Endodermal cell (in vitro differentiated cells): Measurements from ENCODE around the gene ANLN. TPM values are rescaled to one million over a fixed set of nuclear protein-coding genes. Genes with fewer than 3 reads are reported as not detected.

Experiments used
- DNase-seq: peaks from one replicate; pipeline ENCODE4 v3.0.0-alpha.2; 2017
- H3K27ac ChIP-seq: 2 replicates; pipeline ENCODE4 v1.5.1; 2013; ENCODE audit warnings: mild to moderate bottlenecking, low read depth, low read length, moderate library complexity
- H3K27me3 ChIP-seq: 2 replicates; pipeline ENCODE4 v1.6.1; 2013; ENCODE audit warnings: mild to moderate bottlenecking, low read length, moderate library complexity; ENCODE audit not compliant: insufficient read depth, control insufficient read depth, poor library complexity, severe bottlenecking
- H3K36me3 ChIP-seq: 2 replicates; pipeline ENCODE4 v1.7.0; 2013; ENCODE audit warnings: mild to moderate bottlenecking, low read length, moderate library complexity; ENCODE audit not compliant: control insufficient read depth, insufficient read depth
- H3K4me1 ChIP-seq: one replicate; pipeline ENCODE4 v1.7.0; 2013; ENCODE audit warnings: low read length; ENCODE audit not compliant: control insufficient read depth, insufficient read depth
- H3K4me3 ChIP-seq: 2 replicates; pipeline ENCODE4 v1.5.1; 2013; ENCODE audit warnings: mild to moderate bottlenecking, low read length, moderate library complexity
- H3K9ac ChIP-seq: 2 replicates; pipeline ENCODE4 v1.6.1; 2013; ENCODE audit warnings: mild to moderate bottlenecking, low read length, moderate library complexity; ENCODE audit not compliant: poor library complexity, severe bottlenecking; ENCODE audit errors: extremely low read depth
- H3K9me3 ChIP-seq: 2 replicates; pipeline ENCODE4 v1.6.1; 2013; ENCODE audit warnings: mild to moderate bottlenecking, low read length, moderate library complexity; ENCODE audit not compliant: control insufficient read depth
- H3K27ac Mint-ChIP-seq: 2 replicates; pipeline ENCODE4 v1.8.0; 2020; ENCODE audit warnings: mixed read lengths
- H3K27me3 Mint-ChIP-seq: 2 replicates; pipeline ENCODE4 v1.8.0; 2021; ENCODE audit warnings: mild to moderate bottlenecking, mixed read lengths; ENCODE audit not compliant: insufficient read depth
- H3K36me3 Mint-ChIP-seq: 2 replicates; pipeline ENCODE4 v1.8.0; 2020; ENCODE audit warnings: low read depth, mixed read lengths
- H3K4me1 Mint-ChIP-seq: 2 replicates; pipeline ENCODE4 v1.8.0; 2020; ENCODE audit warnings: mixed read lengths
- H3K4me3 Mint-ChIP-seq: 2 replicates; pipeline ENCODE4 v1.8.0; 2020; ENCODE audit warnings: mild to moderate bottlenecking, moderate library complexity, mixed read lengths
- H3K9me3 Mint-ChIP-seq: 2 replicates; pipeline ENCODE4 v1.8.0; 2020; ENCODE audit warnings: mild to moderate bottlenecking, mixed read lengths
- CTCF ChIP-seq: fragments of 200-600 bp; sonication (generic); conservative IDR thresholded peaks from 2 replicates; pipeline ENCODE4 v1.5.0; 2021; ENCODE audit warnings: antibody characterized with exemption, mild to moderate bottlenecking
- WGBS, 2 experiments: methylation state at CpG; one replicate each; pipeline versions ENCODE4 v1.1.5 to v1.1.7; 2013; ENCODE audit warnings: missing lambda C conversion rate in 2 of 2, mixed read lengths in 1 of 2; ENCODE audit not compliant: insufficient coverage in 1 of 2, insufficient read length in 1 of 2; 5-methylcytosine and 5-hydroxymethylcytosine counted together
- total RNA-seq, 2 donors: library from RNA; stranded (reverse); fragmentation: NEBNext Ultra II Directional in 1 of 2; extraction: Animal tissue kit (Norgen Biotek cat#: 25700) in 1 of 2; gene quantifications; 2 replicates in 1 of 2; 3 replicates in 1 of 2; pipeline ENCODE4 v1.2.1, GENCODE V29; 2021

ANLN gene
- total RNA-seq, 2 donors from 2014 or later, result 78.6 to 138 TPM

DNA sequence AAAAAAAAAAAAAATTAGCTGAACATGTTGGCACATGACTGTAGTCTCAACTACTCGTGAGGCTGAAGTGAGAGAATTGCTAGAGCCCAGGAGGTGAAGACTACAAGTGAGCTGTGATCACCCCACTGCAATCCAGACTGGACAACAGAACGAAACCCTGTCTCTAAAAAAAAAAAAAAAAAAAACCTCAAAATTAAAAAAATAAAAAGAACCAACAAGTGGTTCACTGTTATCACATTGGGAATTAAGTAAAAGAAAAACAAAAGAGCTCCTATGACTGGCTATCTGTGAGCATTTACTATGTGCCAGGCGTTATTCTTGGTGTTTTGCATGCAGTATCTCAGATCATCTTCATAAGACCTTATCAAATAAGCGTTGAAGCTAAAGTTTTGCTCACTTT, 66.0 kb downstream of the ANLN start:
- DNase-seq, result no peak
- Histone ChIP-seq H3K4me3 (no peak overlapping the region), H3K9ac (no peak overlapping the region), H3K27ac (no peak overlapping the region), H3K27me3 (no peaks in the 10 kb centered on the region), H3K9me3 (no peaks in the 10 kb centered on the region), H3K4me1 (peaks cover 18% of the 10 kb centered on the region), H3K36me3 (peaks cover 45% of the 10 kb centered on the region)
- H3K9me3 Mint-ChIP-seq, result no peaks in the 10 kb centered on the region
- peaks cover 31% of the 10 kb centered on the region for H3K36me3 Mint-ChIP-seq
- 89 to 95% methylated on average over 2 to 3 of the region's 4 CpGs for WGBS, 2 experiments
- TF ChIP-seq CTCF, result no peak
- peak overlapping the region; percentile 84 for H3K27ac Mint-ChIP-seq
- H3K4me1 Mint-ChIP-seq, result peaks cover 38% of the 10 kb centered on the region
- H3K27me3 Mint-ChIP-seq, result no peaks in the 10 kb centered on the region
- H3K4me3 Mint-ChIP-seq, result no peak overlapping the region

DNA sequence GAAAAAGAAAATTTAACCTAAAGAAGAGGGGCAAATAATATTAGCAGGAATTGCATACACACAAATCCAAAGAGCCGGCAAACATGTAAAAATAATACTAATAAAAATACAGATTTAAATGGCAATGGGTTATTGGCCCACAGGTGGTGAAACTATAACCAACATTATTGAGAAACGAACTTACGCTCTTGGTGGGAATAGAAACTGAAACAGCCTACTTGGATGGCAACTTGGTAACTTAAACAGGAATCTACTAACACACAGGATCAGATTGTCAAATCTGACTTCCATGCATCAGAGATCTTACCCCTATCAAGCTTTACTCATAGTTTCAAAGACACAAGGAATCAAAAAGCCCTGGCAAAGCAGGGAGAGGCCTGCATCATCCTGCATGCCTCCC, 66.5 kb downstream of the ANLN start:
- Histone ChIP-seq H3K4me3 (no peak overlapping the region), H3K27ac (no peak overlapping the region), H3K9ac (no peak overlapping the region), H3K27me3 (no peaks in the 10 kb centered on the region), H3K36me3 (peaks cover 40% of the 10 kb centered on the region), H3K4me1 (peaks cover 18% of the 10 kb centered on the region), H3K9me3 (no peaks in the 10 kb centered on the region)
- no peaks in the 10 kb centered on the region for H3K27me3 Mint-ChIP-seq
- TF ChIP-seq CTCF, result no peak
- peaks cover 26% of the 10 kb centered on the region for H3K36me3 Mint-ChIP-seq
- H3K27ac Mint-ChIP-seq, result peak overlapping the region; percentile 84
- peaks cover 38% of the 10 kb centered on the region for H3K4me1 Mint-ChIP-seq
- H3K4me3 Mint-ChIP-seq, result no peak overlapping the region
- H3K9me3 Mint-ChIP-seq, result no peaks in the 10 kb centered on the region
- WGBS, 2 experiments, result 96% methylated on average over 2 of the region's 3 CpGs; no CpG with 5 or more reads in 1 of the 2 experiments
- no peak for DNase-seq

DNA sequence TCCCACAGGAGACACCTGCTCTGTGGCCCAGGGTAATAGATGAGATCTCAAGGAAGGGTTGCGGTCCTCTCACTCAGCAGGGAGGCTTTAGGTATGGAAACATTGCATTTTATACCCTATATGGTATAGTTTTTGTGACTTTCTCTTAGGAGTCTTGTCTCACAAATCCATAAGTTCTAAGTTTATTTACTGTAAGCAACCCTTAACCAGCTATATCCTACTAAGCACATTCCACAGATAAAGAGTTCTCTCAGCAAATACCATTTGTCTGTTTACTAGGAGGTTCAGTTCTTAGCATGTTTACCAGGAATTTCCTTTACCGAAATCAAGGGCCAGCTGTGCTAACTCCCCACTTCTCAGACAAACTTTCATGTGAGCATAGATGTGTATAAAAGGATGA, 66.9 kb downstream of the ANLN start:
- Mint-ChIP-seq H3K27ac (peak overlapping the region; percentile 81), H3K9me3 (no peaks in the 10 kb centered on the region), H3K4me1 (peaks cover 38% of the 10 kb centered on the region), H3K36me3 (peaks cover 22% of the 10 kb centered on the region), H3K4me3 (no peak overlapping the region), H3K27me3 (no peaks in the 10 kb centered on the region)
- Histone ChIP-seq H3K27ac (no peak overlapping the region), H3K9ac (no peak overlapping the region), H3K4me1 (peaks cover 18% of the 10 kb centered on the region), H3K9me3 (no peaks in the 10 kb centered on the region), H3K36me3 (peaks cover 36% of the 10 kb centered on the region), H3K4me3 (no peak overlapping the region), H3K27me3 (no peaks in the 10 kb centered on the region)
- DNase-seq, result no peak
- WGBS, 2 experiments, result 80 to 88% methylated on average over 1 to 2 of the region's 2 CpGs
- TF ChIP-seq CTCF, result no peak
